Stimulated activated naive CD8-positive, alpha-beta T cell treated with anti-CD3 and anti-CD28 coated beads, Interleukin-15, Interleukin-2, amounts not matched to agents 100 ng/mL and 50 ng/mL, for 24 hours (primary cell): ENCODE data around the gene HMGCS2.
"Not testable (repeated sequence)": the region's sequence is repeated elsewhere in the genome, so short reads cannot be mapped to it uniquely, and the experiment has no call there.

ENCODE experiments used
- H3K27ac Mint-ChIP-seq: one replicate; pipeline ENCODE4 v1.8.0; 2021; ENCODE audit warnings: mild to moderate bottlenecking, mixed read lengths
- H3K27me3 Mint-ChIP-seq: one replicate; pipeline ENCODE4 v1.8.0; 2021; ENCODE audit warnings: mixed read lengths
- H3K36me3 Mint-ChIP-seq: one replicate; pipeline ENCODE4 v1.8.0; 2021; ENCODE audit warnings: low read depth, mixed read lengths
- H3K4me1 Mint-ChIP-seq: one replicate; pipeline ENCODE4 v1.8.0; 2021; ENCODE audit warnings: low read depth, mixed read lengths
- H3K4me3 Mint-ChIP-seq: one replicate; pipeline ENCODE4 v1.8.0; 2021; ENCODE audit warnings: mild to moderate bottlenecking, mixed read lengths
- H3K9me3 Mint-ChIP-seq: one replicate; pipeline ENCODE4 v1.8.0; 2021; ENCODE audit warnings: mixed read lengths

Gene HMGCS2

GRCh38 chr1:119714583-119714982, 54.1 kb downstream of the HMGCS2 start:
- H3K27ac Mint-ChIP-seq: peak overlapping the region; percentile 77
- no peaks in the 10 kb centered on the region for H3K9me3 Mint-ChIP-seq
- H3K4me3 Mint-ChIP-seq: peak overlapping the region; percentile 90
- H3K36me3 Mint-ChIP-seq: peaks cover 33% of the 10 kb centered on the region
- H3K27me3 Mint-ChIP-seq: peaks cover 5% of the 10 kb centered on the region
- peaks cover 36% of the 10 kb centered on the region for H3K4me1 Mint-ChIP-seq

GRCh38 chr1:119713749-119714456, 54.8 kb downstream of the HMGCS2 start:
- Mint-ChIP-seq H3K36me3 (peaks cover 33% of the 10 kb centered on the region), H3K9me3 (no peaks in the 10 kb centered on the region), H3K4me3 (peak overlapping the region; percentile 90), H3K27me3 (peaks cover 5% of the 10 kb centered on the region), H3K27ac (peak overlapping the region; percentile 98), H3K4me1 (peaks cover 36% of the 10 kb centered on the region)

- no peaks in the 10 kb centered on the region for H3K9me3 Mint-ChIP-seq
- peaks cover 33% of the 10 kb centered on the region for H3K36me3 Mint-ChIP-seq
- H3K4me1 Mint-ChIP-seq: peaks cover 36% of the 10 kb centered on the region
- H3K4me3 Mint-ChIP-seq: peak overlapping the region; percentile 90
- peak overlapping the region; percentile 98 for H3K27ac Mint-ChIP-seq
- H3K27me3 Mint-ChIP-seq: peaks cover 5% of the 10 kb centered on the region
Observed at GRCh38 chr1:119713039-119713748, 55.5 kb downstream of the HMGCS2 start.

- H3K4me1 Mint-ChIP-seq: peaks cover 36% of the 10 kb centered on the region
- peak overlapping the region; percentile 98 for H3K27ac Mint-ChIP-seq
- no peaks in the 10 kb centered on the region for H3K9me3 Mint-ChIP-seq
- peak overlapping the region; percentile 95 for H3K4me3 Mint-ChIP-seq
- peaks cover 10% of the 10 kb centered on the region for H3K27me3 Mint-ChIP-seq
- H3K36me3 Mint-ChIP-seq: peaks cover 31% of the 10 kb centered on the region
Observed at GRCh38 chr1:119712342-119713038, 56.2 kb downstream of the HMGCS2 start.

- Mint-ChIP-seq H3K36me3 (peaks cover 28% of the 10 kb centered on the region), H3K27me3 (peaks cover 10% of the 10 kb centered on the region), H3K9me3 (no peaks in the 10 kb centered on the region), H3K27ac (peak within 1 kb of the TSS; percentile 98), H3K4me3 (peak within 1 kb of the TSS; percentile 95), H3K4me1 (peaks cover 36% of the 10 kb centered on the region)
Observed at GRCh38 chr1:119711804-119712341, 56.8 kb downstream of the HMGCS2 start, which contains the start of gene PHGDH. TSS of gene PHGDH (plus strand) at chr1:119711934. CDS start at chr1:119712023, 89 bp downstream.

- H3K36me3 Mint-ChIP-seq: peaks cover 28% of the 10 kb centered on the region
- peaks cover 34% of the 10 kb centered on the region for H3K4me1 Mint-ChIP-seq
- peaks cover 10% of the 10 kb centered on the region for H3K27me3 Mint-ChIP-seq
- not testable (repeated sequence) for H3K9me3 Mint-ChIP-seq
- H3K27ac Mint-ChIP-seq: peak overlapping the region; percentile 93
- peak overlapping the region; percentile 95 for H3K4me3 Mint-ChIP-seq
Observed at GRCh38 chr1:119711356-119711803, 57.3 kb downstream of the HMGCS2 start.

GRCh38 chr1:119706599-119706998, 62.1 kb downstream of the HMGCS2 start:
- not testable (repeated sequence) for H3K27ac Mint-ChIP-seq, H3K36me3 Mint-ChIP-seq, H3K4me3 Mint-ChIP-seq, H3K4me1 Mint-ChIP-seq
- Mint-ChIP-seq H3K9me3 (peaks cover 15% of the 10 kb centered on the region), H3K27me3 (peaks cover 21% of the 10 kb centered on the region)

- peaks cover 9% of the 10 kb centered on the region for H3K36me3 Mint-ChIP-seq
- H3K9me3 Mint-ChIP-seq: peaks cover 25% of the 10 kb centered on the region
- H3K4me3 Mint-ChIP-seq: no peak overlapping the region
- peaks cover 33% of the 10 kb centered on the region for H3K27me3 Mint-ChIP-seq
- H3K27ac Mint-ChIP-seq: no peak overlapping the region
- no peaks in the 10 kb centered on the region for H3K4me1 Mint-ChIP-seq
Observed at GRCh38 chr1:119703666-119704450, 64.8 kb downstream of the HMGCS2 start.

GRCh38 chr1:119702384-119702783, 66.3 kb downstream of the HMGCS2 start:
- Mint-ChIP-seq H3K9me3 (peaks cover 25% of the 10 kb centered on the region), H3K4me3 (no peak overlapping the region), H3K27me3 (peaks cover 28% of the 10 kb centered on the region), H3K4me1 (no peaks in the 10 kb centered on the region), H3K27ac (no peak overlapping the region), H3K36me3 (peaks cover 9% of the 10 kb centered on the region)

GRCh38 chr1:119701659-119702058, 67.0 kb downstream of the HMGCS2 start:
- Mint-ChIP-seq H3K4me3 (no peak overlapping the region), H3K9me3 (peaks cover 25% of the 10 kb centered on the region), H3K4me1 (no peaks in the 10 kb centered on the region), H3K27me3 (peaks cover 28% of the 10 kb centered on the region), H3K36me3 (peaks cover 9% of the 10 kb centered on the region), H3K27ac (no peak overlapping the region)

GRCh38 chr1:119700326-119700725, 68.4 kb downstream of the HMGCS2 start:
- peaks cover 9% of the 10 kb centered on the region for H3K36me3 Mint-ChIP-seq
- H3K9me3 Mint-ChIP-seq: peaks cover 25% of the 10 kb centered on the region
- H3K4me1 Mint-ChIP-seq: no peaks in the 10 kb centered on the region
- no peak overlapping the region for H3K27ac Mint-ChIP-seq
- no peak overlapping the region for H3K4me3 Mint-ChIP-seq
- H3K27me3 Mint-ChIP-seq: peaks cover 32% of the 10 kb centered on the region
